Astrocyte (in vitro differentiated cells and primary cell): ENCODE data around the gene RBM42. TPM values are rescaled to one million over a fixed set of nuclear protein-coding genes. Genes with fewer than 3 reads are reported as not detected.

Experiments used
- DNase-seq: peaks from one replicate; pipeline ENCODE4 v3.0.0-alpha.2; 2010; ENCODE audit warnings: low read depth
- FAIRE-seq: peaks from 2 replicates; lab custom pipeline; 2011; peaks lifted over from hg19 to GRCh38; lab: Jason Lieb, UNC
- H2AFZ ChIP-seq: 2 replicates; pipeline ENCODE4 v1.6.0; 2012; ENCODE audit warnings: low read depth, low read length, inconsistent platforms
- H3K27ac ChIP-seq: 2 replicates; pipeline ENCODE4 v1.5.1; 2011; ENCODE audit warnings: low read depth, low read length, inconsistent platforms
- H3K27me3 ChIP-seq: 2 replicates; pipeline ENCODE4 v1.6.0; 2011; ENCODE audit warnings: low read length, inconsistent platforms; ENCODE audit not compliant: insufficient read depth
- H3K36me3 ChIP-seq: 2 replicates; pipeline ENCODE4 v1.5.1; 2011; ENCODE audit warnings: low read length, inconsistent platforms; ENCODE audit not compliant: insufficient read depth
- H3K4me1 ChIP-seq: 2 replicates; pipeline ENCODE4 v1.5.1; 2011; ENCODE audit warnings: low read length, inconsistent platforms; ENCODE audit not compliant: insufficient read depth
- H3K4me2 ChIP-seq: 2 replicates; pipeline ENCODE4 v1.6.0; 2012; ENCODE audit warnings: low read length, inconsistent platforms
- H3K4me3 ChIP-seq: 2 replicates; pipeline ENCODE4 v1.5.1; 2011; ENCODE audit warnings: low read depth, mild to moderate bottlenecking, low read length, inconsistent platforms; ENCODE audit not compliant: insufficient read depth
- H3K79me2 ChIP-seq: 2 replicates; pipeline ENCODE4 v1.6.0; 2012; ENCODE audit warnings: mild to moderate bottlenecking, low read length, inconsistent platforms; ENCODE audit not compliant: insufficient read depth
- H3K9ac ChIP-seq: 2 replicates; pipeline ENCODE4 v1.6.0; 2012; ENCODE audit warnings: mild to moderate bottlenecking, low read length, inconsistent platforms
- H3K9me3 ChIP-seq: 2 replicates; pipeline ENCODE4 v1.5.1; 2012; ENCODE audit warnings: low read depth, mild to moderate bottlenecking, low read length, inconsistent platforms; ENCODE audit not compliant: insufficient read depth
- H4K20me1 ChIP-seq: 2 replicates; pipeline ENCODE4 v1.6.0; 2012; ENCODE audit warnings: low read length, inconsistent platforms; ENCODE audit not compliant: insufficient read depth
- H3K27ac Mint-ChIP-seq: one replicate; pipeline ENCODE4 v1.8.0; 2021; ENCODE audit warnings: mild to moderate bottlenecking, mixed read lengths; ENCODE audit not compliant: unreplicated experiment
- H3K27me3 Mint-ChIP-seq: one replicate; pipeline ENCODE4 v1.8.0; 2021; ENCODE audit warnings: low read depth, mixed read lengths; ENCODE audit not compliant: unreplicated experiment
- H3K36me3 Mint-ChIP-seq: one replicate; pipeline ENCODE4 v1.8.0; 2021; ENCODE audit warnings: low read depth, mixed read lengths; ENCODE audit not compliant: unreplicated experiment
- H3K4me1 Mint-ChIP-seq: one replicate; pipeline ENCODE4 v1.8.0; 2021; ENCODE audit warnings: low read depth, mixed read lengths; ENCODE audit not compliant: unreplicated experiment
- H3K4me3 Mint-ChIP-seq: one replicate; pipeline ENCODE4 v1.8.0; 2021; ENCODE audit warnings: mild to moderate bottlenecking, moderate library complexity, mixed read lengths; ENCODE audit not compliant: unreplicated experiment
- H3K9me3 Mint-ChIP-seq: one replicate; pipeline ENCODE4 v1.8.0; 2021; ENCODE audit warnings: mild to moderate bottlenecking, mixed read lengths; ENCODE audit not compliant: unreplicated experiment
- CTCF ChIP-seq: IDR thresholded peaks from 2 replicates; pipeline ENCODE4 v1.5.1; 2011; ENCODE audit warnings: low read depth, mild to moderate bottlenecking, inconsistent platforms, low read length, moderate library complexity; ENCODE audit not compliant: insufficient read depth
- EZH2 ChIP-seq: IDR thresholded peaks from 2 replicates; pipeline ENCODE4 v1.6.1; 2012; ENCODE audit warnings: mild to moderate bottlenecking, low read length, inconsistent platforms; ENCODE audit not compliant: insufficient read depth
- total RNA-seq: library from RNA; stranded (reverse); gene quantifications from 2 replicates; pipeline ENCODE4 v1.2.1, GENCODE V29; 2021

Gene RBM42
- total RNA-seq, 1 donor from 2014 or later, result 102 TPM

GRCh38 chr19:35661995-35662340 is 33.1 kb downstream of the RBM42 start:
- no peak overlapping the region for H3K9ac ChIP-seq
- Mint-ChIP-seq H3K27ac (no peak overlapping the region), H3K36me3 (peaks cover 8% of the 10 kb centered on the region), H3K4me3 (no peak overlapping the region), H3K27me3 (peaks cover 6% of the 10 kb centered on the region), H3K9me3 (peaks cover 4% of the 10 kb centered on the region), H3K4me1 (no peaks in the 10 kb centered on the region)
- H3K79me2 ChIP-seq, result no peaks in the 10 kb centered on the region
- peaks cover 20% of the 10 kb centered on the region for H4K20me1 ChIP-seq
- no peak overlapping the region for H3K27ac ChIP-seq
- H3K4me2 ChIP-seq, result no peak overlapping the region
- H2AFZ ChIP-seq, result no peak overlapping the region
- FAIRE-seq (no peak), DNase-seq (no peak)
- H3K36me3 ChIP-seq, result peaks cover 12% of the 10 kb centered on the region
- TF ChIP-seq CTCF (no peak), EZH2 (no peak)
- no peaks in the 10 kb centered on the region for H3K4me1 ChIP-seq
- no peaks in the 10 kb centered on the region for H3K27me3 ChIP-seq
- no peaks in the 10 kb centered on the region for H3K9me3 ChIP-seq
- H3K4me3 ChIP-seq, result no peak overlapping the region

GRCh38 chr19:35663981-35664380 is 35.1 kb downstream of the RBM42 start:
- H3K36me3 ChIP-seq, result peaks cover 2% of the 10 kb centered on the region
- DNase-seq (no peak), FAIRE-seq (no peak)
- no peaks in the 10 kb centered on the region for H3K4me1 ChIP-seq
- no peaks in the 10 kb centered on the region for H3K79me2 ChIP-seq
- no peaks in the 10 kb centered on the region for H3K27me3 ChIP-seq
- no peak overlapping the region for H3K4me2 ChIP-seq
- no peaks in the 10 kb centered on the region for H3K4me1 Mint-ChIP-seq
- H3K9me3 ChIP-seq, result no peaks in the 10 kb centered on the region
- peaks cover 6% of the 10 kb centered on the region for H4K20me1 ChIP-seq
- H3K4me3 Mint-ChIP-seq, result no peak overlapping the region
- TF ChIP-seq EZH2 (no peak), CTCF (no peak)
- H3K27ac ChIP-seq, result no peak overlapping the region
- H3K4me3 ChIP-seq, result no peak overlapping the region
- no peak overlapping the region for H3K9ac ChIP-seq
- no peaks in the 10 kb centered on the region for H3K36me3 Mint-ChIP-seq
- no peak overlapping the region for H3K27ac Mint-ChIP-seq
- H2AFZ ChIP-seq, result no peak overlapping the region
- H3K27me3 Mint-ChIP-seq, result peaks cover 21% of the 10 kb centered on the region
- H3K9me3 Mint-ChIP-seq, result peaks cover 4% of the 10 kb centered on the region

GRCh38 chr19:35665157-35665556 is 36.3 kb downstream of the RBM42 start:
- Mint-ChIP-seq H3K36me3 (no peaks in the 10 kb centered on the region), H3K4me1 (no peaks in the 10 kb centered on the region), H3K4me3 (no peak overlapping the region), H3K27ac (no peak overlapping the region), H3K9me3 (peaks cover 4% of the 10 kb centered on the region), H3K27me3 (peaks cover 30% of the 10 kb centered on the region)
- Histone ChIP-seq H3K9me3 (no peaks in the 10 kb centered on the region), H3K4me2 (no peak overlapping the region), H4K20me1 (peaks cover 6% of the 10 kb centered on the region), H3K79me2 (no peaks in the 10 kb centered on the region), H3K9ac (no peak overlapping the region), H3K36me3 (no peaks in the 10 kb centered on the region), H3K4me3 (no peak overlapping the region), H3K4me1 (no peaks in the 10 kb centered on the region), H2AFZ (no peak overlapping the region), H3K27ac (no peak overlapping the region), H3K27me3 (peaks cover 4% of the 10 kb centered on the region)
- TF ChIP-seq EZH2 (no peak), CTCF (no peak)
- no peak for FAIRE-seq
- no peak for DNase-seq
